ENCODE results near the gene SCGB3A1. TPM values are rescaled to one million over a fixed set of nuclear protein-coding genes. Genes with fewer than 3 reads are reported as not detected.

The SCGB3A1 gene
- total and polyA plus RNA-seq, 4 donors = 1.0 to 1.7 TPM; not detected in 2

DNA sequence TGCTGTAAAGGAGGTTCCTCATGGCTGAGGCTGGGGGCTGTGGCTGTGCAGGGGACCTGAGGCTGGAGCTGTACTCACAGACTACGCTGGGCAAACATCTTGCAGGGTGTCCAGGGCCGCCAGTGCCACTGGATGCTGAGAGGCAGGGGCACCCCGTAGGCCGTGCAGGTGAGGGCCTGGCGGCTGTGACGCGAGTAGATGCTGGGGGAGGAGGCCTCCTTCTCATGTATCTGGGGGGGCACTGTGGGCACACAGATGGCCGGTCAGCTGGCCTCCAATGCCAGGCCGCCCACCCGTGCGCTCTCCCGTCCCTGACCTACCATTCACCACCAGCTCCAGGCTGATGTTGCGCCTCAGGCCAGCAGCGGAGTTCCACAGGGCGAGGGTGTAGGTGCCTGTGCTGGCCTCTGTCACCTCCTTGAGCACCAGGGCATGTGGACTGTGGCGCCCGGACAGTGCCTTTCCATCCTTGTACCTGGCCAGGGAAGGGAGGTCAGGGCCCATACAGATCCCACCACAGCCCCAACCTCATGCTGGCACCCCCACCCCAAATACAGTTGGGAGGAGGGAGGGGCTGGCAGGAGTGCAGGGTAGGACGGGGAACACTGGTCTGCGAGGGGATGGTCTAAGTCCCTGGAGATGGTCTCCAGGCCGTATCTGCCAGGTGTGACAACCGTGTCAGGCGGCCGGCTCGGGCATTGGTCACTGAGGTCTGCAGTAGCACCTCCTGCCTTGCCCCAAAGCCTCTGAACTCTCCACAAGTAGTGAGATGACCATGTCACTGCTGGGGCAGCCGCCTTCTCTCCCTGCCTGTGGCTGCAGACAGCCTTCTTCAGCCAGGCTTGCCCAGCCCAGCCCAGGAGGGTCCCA is 34.7 kb upstream of the SCGB3A1 start:
- Histone ChIP-seq H3K4me1 (ENCODE audit: control insufficient read depth, insufficient read depth, low read length) (peaks cover 7% of the 10 kb centered on the region), H3K9me3 (ENCODE audit: control insufficient read depth, insufficient read depth, low read length) (no peaks in the 10 kb centered on the region), H3K27ac (ENCODE audit: low read depth, low read length) (no peak overlapping the region), H3K36me3 (ENCODE audit: control insufficient read depth, insufficient read depth, low read length) (no peaks in the 10 kb centered on the region), H3K27me3 (ENCODE audit: control insufficient read depth, insufficient read depth, low read length) (no peaks in the 10 kb centered on the region), H3K4me3 (ENCODE audit: low read depth, low read length) (no peak overlapping the region)
- DNase-seq (ENCODE audit: low read depth in 4 of 6, low spot score in 6 of 6) = no peak
- WGBS (ENCODE audit: insufficient coverage) = 90% methylated on average over 20 of the region's 25 CpGs

DNA sequence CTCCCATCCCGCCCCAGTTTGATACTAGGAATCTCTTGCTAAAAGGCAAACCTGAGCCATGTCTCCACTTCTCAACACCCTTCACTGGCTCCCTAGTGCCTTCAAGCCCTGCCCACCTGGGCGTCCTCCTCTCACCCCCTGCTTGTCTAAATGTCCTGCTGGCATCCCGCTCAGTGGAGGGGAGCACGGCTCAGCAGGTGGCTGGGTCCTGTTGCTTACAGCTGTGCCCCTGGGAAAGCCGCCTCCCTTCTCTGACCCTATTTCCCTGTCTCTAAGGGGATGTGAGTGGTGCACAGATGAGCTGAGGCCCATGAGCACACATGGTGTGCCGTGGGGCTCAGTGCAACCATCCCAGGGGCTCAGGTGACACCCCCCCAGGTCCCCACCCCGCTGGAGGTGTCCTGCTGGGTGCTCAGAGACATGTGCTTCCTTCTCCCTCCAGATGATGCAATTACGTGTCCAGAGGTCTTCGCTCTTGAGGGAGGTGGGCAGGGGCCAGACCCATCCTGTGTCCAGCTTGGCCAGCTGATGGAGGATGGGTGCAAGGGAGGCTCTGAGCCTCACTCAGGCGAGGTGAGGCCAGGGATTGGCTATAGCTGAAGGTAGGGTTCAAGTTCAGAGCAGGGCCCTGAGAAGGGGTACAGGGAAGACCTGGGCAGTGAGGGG is 34.0 kb upstream of the SCGB3A1 start:
- Histone ChIP-seq H3K27me3 (ENCODE audit: control insufficient read depth, insufficient read depth, low read length) (no peaks in the 10 kb centered on the region), H3K36me3 (ENCODE audit: control insufficient read depth, insufficient read depth, low read length) (no peaks in the 10 kb centered on the region), H3K4me3 (ENCODE audit: low read depth, low read length) (no peak overlapping the region), H3K9me3 (ENCODE audit: control insufficient read depth, insufficient read depth, low read length) (no peaks in the 10 kb centered on the region), H3K4me1 (ENCODE audit: control insufficient read depth, insufficient read depth, low read length) (peaks cover 7% of the 10 kb centered on the region), H3K27ac (ENCODE audit: low read depth, low read length) (no peak overlapping the region)
- no peak for DNase-seq (ENCODE audit: low read depth in 4 of 6, low spot score in 6 of 6)
- 87% methylated on average over 10 of the region's 10 CpGs for WGBS (ENCODE audit: insufficient coverage)

DNA sequence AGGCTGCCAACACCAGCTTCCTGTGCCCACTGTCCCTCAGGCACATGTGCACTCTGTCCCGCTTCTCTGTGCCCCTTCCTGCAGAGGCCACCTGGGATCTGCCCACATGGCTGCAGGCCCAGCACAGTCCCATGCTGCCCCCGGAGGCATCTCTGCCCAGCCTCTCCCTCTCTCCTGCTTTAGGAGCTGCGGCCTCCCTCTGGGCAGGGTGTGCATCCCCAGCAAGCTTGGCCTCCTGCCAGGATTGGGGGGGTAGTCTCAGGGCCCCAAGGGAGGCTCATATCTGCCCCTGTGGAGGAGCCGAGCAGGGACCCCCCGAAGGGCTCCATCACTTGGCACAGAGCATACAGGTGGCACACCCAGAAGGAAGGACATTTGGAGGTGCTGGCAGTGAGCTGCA is 33.3 kb upstream of the SCGB3A1 start:
- H3K4me3 ChIP-seq (ENCODE audit: low read depth, low read length) = no peak overlapping the region
- H3K9me3 ChIP-seq (ENCODE audit: control insufficient read depth, insufficient read depth, low read length) = no peaks in the 10 kb centered on the region
- 79% methylated on average over 4 of the region's 5 CpGs for WGBS (ENCODE audit: insufficient coverage)
- H3K36me3 ChIP-seq (ENCODE audit: control insufficient read depth, insufficient read depth, low read length) = no peaks in the 10 kb centered on the region
- H3K27ac ChIP-seq (ENCODE audit: low read depth, low read length) = no peak overlapping the region
- no peak for DNase-seq (ENCODE audit: low read depth in 4 of 6, low spot score in 6 of 6)
- peaks cover under 1% of the 10 kb centered on the region for H3K27me3 ChIP-seq (ENCODE audit: control insufficient read depth, insufficient read depth, low read length)
- H3K4me1 ChIP-seq (ENCODE audit: control insufficient read depth, insufficient read depth, low read length) = peaks cover 8% of the 10 kb centered on the region

DNA sequence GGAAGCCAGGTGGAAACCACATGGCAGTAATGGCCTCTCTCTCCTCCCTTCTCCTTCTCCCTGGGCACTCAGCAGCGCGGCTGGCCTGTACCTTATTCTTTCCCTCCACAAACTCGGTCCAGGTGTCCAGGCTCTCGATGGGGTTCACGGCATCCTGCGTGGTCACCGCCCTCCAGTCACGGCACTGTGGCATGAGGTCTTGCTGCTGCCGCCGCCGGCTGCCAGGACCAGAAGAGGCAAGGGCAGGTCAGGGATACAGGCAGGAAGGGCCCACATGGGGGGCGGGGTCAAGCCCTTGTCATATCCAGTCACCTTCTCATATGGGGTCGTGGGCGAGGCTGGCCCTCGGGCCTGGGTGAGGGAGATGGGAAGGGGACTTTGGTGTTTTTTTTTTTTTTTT is 32.5 kb upstream of the SCGB3A1 start:
- no peaks in the 10 kb centered on the region for H3K9me3 ChIP-seq (ENCODE audit: control insufficient read depth, insufficient read depth, low read length)
- peaks cover 12% of the 10 kb centered on the region for H3K4me1 ChIP-seq (ENCODE audit: control insufficient read depth, insufficient read depth, low read length)
- 82% methylated on average over 12 of the region's 15 CpGs for WGBS (ENCODE audit: insufficient coverage)
- H3K4me3 ChIP-seq (ENCODE audit: low read depth, low read length) = no peak overlapping the region
- H3K27me3 ChIP-seq (ENCODE audit: control insufficient read depth, insufficient read depth, low read length) = peaks cover 5% of the 10 kb centered on the region
- DNase-seq (ENCODE audit: low read depth in 4 of 6, low spot score in 6 of 6) = no peak
- no peaks in the 10 kb centered on the region for H3K36me3 ChIP-seq (ENCODE audit: control insufficient read depth, insufficient read depth, low read length)
- H3K27ac ChIP-seq (ENCODE audit: low read depth, low read length) = no peak overlapping the region

DNA sequence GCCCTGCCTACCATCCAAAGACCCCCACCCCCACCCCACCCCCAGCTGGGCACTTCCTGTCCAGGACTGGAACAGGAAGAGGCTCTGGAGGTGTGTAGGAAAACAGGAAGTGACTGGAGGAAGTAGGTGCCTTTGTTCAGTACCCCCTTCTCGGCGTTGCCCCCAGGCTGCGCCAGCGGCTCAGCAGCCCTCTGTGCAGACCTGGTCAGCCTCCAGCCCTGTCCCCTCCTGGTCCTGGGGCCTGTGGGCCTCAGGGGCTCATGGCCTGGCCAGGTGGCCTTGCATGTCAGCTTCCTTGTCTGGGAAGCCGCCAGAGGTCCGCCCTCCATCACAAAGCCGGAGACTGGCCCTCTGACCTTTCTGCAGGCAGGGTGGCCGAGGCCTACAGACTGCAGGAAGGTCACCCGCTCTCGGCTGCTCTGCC is 32.1 kb upstream of the SCGB3A1 start:
- H3K4me1 ChIP-seq (ENCODE audit: control insufficient read depth, insufficient read depth, low read length) = peaks cover 16% of the 10 kb centered on the region
- peaks cover 8% of the 10 kb centered on the region for H3K27me3 ChIP-seq (ENCODE audit: control insufficient read depth, insufficient read depth, low read length)
- H3K36me3 ChIP-seq (ENCODE audit: control insufficient read depth, insufficient read depth, low read length) = no peaks in the 10 kb centered on the region
- no peak overlapping the region for H3K27ac ChIP-seq (ENCODE audit: low read depth, low read length)
- 79% methylated on average over 10 of the region's 10 CpGs for WGBS (ENCODE audit: insufficient coverage)
- H3K9me3 ChIP-seq (ENCODE audit: control insufficient read depth, insufficient read depth, low read length) = no peaks in the 10 kb centered on the region
- DNase-seq (ENCODE audit: low read depth in 4 of 6, low spot score in 6 of 6) = no peak
- no peak overlapping the region for H3K4me3 ChIP-seq (ENCODE audit: low read depth, low read length)

DNA sequence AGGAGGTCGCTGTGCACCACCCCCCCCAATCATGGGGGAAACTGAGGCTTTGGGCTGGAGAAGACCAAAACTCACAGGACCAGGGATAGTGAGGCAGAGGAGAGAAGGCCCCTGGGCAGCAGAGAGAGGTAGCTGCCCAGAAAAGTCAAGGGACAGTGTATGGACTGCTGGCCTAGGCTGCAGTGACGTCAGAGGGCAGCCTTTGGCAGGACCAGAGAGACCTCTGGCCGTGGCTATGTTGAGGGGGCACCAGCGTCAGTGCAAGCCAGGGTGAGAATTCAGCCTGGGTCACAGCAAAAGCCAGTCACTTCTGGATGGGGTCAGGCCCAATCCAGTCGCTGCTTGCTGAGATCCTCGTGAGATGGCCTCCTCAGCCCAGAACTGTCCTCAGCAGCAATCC is 31.6 kb upstream of the SCGB3A1 start:
- Histone ChIP-seq H3K4me3 (ENCODE audit: low read depth, low read length) (no peak overlapping the region), H3K27ac (ENCODE audit: low read depth, low read length) (no peak overlapping the region), H3K4me1 (ENCODE audit: control insufficient read depth, insufficient read depth, low read length) (peaks cover 18% of the 10 kb centered on the region), H3K36me3 (ENCODE audit: control insufficient read depth, insufficient read depth, low read length) (no peaks in the 10 kb centered on the region), H3K9me3 (ENCODE audit: control insufficient read depth, insufficient read depth, low read length) (no peaks in the 10 kb centered on the region), H3K27me3 (ENCODE audit: control insufficient read depth, insufficient read depth, low read length) (peaks cover 10% of the 10 kb centered on the region)
- no peak for DNase-seq (ENCODE audit: low read depth in 4 of 6, low spot score in 6 of 6)
- whole genome bisulfite sequencing (ENCODE audit: insufficient coverage) = 89% methylated on average over 4 of the region's 6 CpGs

DNA sequence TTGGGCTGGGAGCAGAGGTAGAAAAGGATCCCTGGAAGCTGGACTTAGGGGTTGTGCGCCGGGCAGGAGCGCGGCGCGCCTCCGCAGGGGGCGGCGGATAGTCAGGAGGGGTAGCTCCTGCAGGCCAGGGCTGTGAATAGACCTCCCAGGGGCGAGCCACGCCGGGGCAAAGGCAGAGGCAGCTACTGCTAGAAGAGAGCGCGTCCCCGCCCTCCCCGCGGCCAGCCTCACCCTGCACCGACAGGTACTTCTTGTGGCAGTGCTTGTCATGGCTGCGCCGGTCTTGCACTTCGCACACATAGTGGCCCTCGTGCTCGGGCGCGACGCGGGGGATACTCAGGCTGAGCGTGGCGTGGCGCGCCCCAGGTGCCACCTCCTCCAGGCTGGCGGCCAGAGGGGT is 30.0 kb upstream of the SCGB3A1 start:
- Histone ChIP-seq H3K9me3 (ENCODE audit: control insufficient read depth, insufficient read depth, low read length) (no peaks in the 10 kb centered on the region), H3K4me3 (ENCODE audit: low read depth, low read length) (no peak overlapping the region), H3K27me3 (ENCODE audit: control insufficient read depth, insufficient read depth, low read length) (peaks cover 10% of the 10 kb centered on the region), H3K27ac (ENCODE audit: low read depth, low read length) (no peak overlapping the region), H3K4me1 (ENCODE audit: control insufficient read depth, insufficient read depth, low read length) (peaks cover 18% of the 10 kb centered on the region), H3K36me3 (ENCODE audit: control insufficient read depth, insufficient read depth, low read length) (no peaks in the 10 kb centered on the region)
- WGBS (ENCODE audit: insufficient coverage) = 70% methylated on average over 32 of the region's 32 CpGs
- no peak for DNase-seq (ENCODE audit: low read depth in 4 of 6, low spot score in 6 of 6)

DNA sequence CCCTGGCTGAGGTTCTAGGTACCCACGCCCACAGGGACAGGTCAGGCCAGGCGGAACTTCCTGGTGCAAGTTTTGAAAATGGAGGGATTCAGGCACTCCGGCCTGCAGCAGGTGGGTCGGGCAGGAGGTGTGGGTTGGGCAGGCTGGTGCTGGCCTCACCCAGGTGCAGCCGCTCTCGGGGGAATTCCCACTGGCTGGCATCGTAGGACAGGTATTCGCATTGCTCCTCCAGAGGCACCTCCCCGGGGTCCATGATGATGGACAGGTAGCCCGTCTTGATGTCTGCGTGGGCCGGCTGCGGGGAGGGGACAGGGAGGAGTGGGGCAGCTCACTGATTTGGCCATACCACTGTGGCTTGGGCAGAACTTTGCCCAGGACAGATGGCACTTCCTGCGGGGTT is 28.7 kb upstream of the SCGB3A1 start:
- Histone ChIP-seq H3K9me3 (ENCODE audit: control insufficient read depth, insufficient read depth, low read length) (no peaks in the 10 kb centered on the region), H3K36me3 (ENCODE audit: control insufficient read depth, insufficient read depth, low read length) (no peaks in the 10 kb centered on the region), H3K4me3 (ENCODE audit: low read depth, low read length) (no peak overlapping the region), H3K27me3 (ENCODE audit: control insufficient read depth, insufficient read depth, low read length) (peaks cover 10% of the 10 kb centered on the region), H3K27ac (ENCODE audit: low read depth, low read length) (no peak overlapping the region), H3K4me1 (ENCODE audit: control insufficient read depth, insufficient read depth, low read length) (peaks cover 18% of the 10 kb centered on the region)
- no peak for DNase-seq (ENCODE audit: low read depth in 4 of 6, low spot score in 6 of 6)
- 92% methylated on average over 13 of the region's 14 CpGs for WGBS (ENCODE audit: insufficient coverage)

DNA sequence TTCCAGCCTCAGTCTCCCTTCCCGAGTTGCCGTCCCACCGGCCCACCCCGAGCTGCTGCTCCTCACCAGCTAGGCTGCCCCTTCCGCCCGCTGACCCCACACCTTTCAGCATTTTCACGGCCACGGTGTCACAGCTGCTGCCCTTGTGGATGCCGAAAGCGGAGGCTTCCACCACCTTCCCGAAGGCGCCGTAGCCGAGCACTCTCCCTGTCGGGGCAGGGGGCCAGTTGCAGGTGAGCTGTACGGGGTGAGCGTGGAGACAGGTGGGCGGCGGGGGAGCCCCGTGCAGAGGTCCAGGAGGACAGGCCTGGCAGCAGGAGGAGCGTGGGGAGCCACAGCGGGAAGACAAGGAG is 28.2 kb upstream of the SCGB3A1 start:
- no peak for DNase-seq (ENCODE audit: low read depth in 4 of 6, low spot score in 6 of 6)
- no peaks in the 10 kb centered on the region for H3K9me3 ChIP-seq (ENCODE audit: control insufficient read depth, insufficient read depth, low read length)
- no peak overlapping the region for H3K4me3 ChIP-seq (ENCODE audit: low read depth, low read length)
- H3K27ac ChIP-seq (ENCODE audit: low read depth, low read length) = no peak overlapping the region
- H3K27me3 ChIP-seq (ENCODE audit: control insufficient read depth, insufficient read depth, low read length) = peaks cover 10% of the 10 kb centered on the region
- no peaks in the 10 kb centered on the region for H3K36me3 ChIP-seq (ENCODE audit: control insufficient read depth, insufficient read depth, low read length)
- H3K4me1 ChIP-seq (ENCODE audit: control insufficient read depth, insufficient read depth, low read length) = peaks cover 18% of the 10 kb centered on the region
- 76% methylated on average over 22 of the region's 22 CpGs for WGBS (ENCODE audit: insufficient coverage)
